ENCODE results near the gene LCN15. TPM values are rescaled to one million over a fixed set of nuclear protein-coding genes. Genes with fewer than 3 reads are reported as not detected.
"Not testable (repeated sequence)": the region's sequence is repeated elsewhere in the genome, so short reads cannot be mapped to it uniquely, and the experiment has no call there.

Gene LCN15
- total RNA-seq, 4 donors from 2014 or later = not detected

DNA sequence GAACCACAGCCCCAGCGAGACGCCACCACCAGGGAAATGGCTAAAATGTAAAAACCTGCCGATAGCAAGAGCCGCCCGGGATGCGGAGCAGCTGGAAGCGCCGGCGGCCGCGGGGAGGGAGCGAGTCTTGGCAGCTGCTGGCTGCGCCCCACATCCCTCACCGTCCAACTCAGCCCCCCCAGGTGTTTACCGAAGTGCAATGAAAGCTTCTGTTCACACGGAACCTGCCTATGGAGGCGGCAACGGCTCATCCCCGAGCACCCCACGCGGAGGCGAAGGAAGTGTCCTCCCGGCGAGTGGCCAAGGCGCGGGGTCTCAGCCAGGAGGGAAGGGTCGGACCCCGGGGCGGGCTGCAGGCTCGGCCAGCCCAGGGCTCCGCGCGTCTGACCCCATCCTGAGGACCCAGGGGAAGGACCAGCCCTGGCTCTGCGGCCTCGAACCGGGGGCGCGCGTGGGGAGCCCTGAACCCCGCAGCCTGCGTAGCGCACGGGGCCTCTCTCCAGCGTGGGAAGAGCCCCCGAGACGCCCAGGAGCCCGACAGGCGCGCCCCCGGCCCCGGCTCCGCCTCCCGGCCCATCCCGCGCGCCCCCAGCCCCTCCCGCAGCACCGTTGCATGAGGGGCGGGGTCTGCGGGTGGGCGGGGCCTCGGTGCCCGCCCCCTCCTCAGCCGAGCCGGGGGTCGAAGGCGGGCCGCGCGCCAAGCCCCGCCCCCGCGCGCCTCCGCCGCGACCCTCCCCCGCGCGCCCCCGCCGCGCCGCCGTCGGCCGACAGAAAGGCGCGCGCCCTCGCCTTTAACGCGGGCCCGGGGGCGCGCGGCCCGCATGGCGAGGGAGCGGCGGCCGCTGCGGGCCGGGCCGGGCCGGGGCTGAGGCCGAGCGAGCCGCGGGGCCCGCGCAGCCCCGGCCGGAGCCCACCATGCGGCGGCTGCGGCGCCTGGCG, 52.3 kb downstream of the LCN15 start, which contains the start of gene DIPK1B:
Gene DIPK1B (plus strand): TSS at position 822 of the 939 bp plus-strand sequence. CDS start 94 bp downstream, at position 916.
- peaks cover 0 to 39% (median 6%) of the 10 kb centered on the region in 4 donors for H3K4me1 ChIP-seq
- H3K9me3 ChIP-seq = no peaks in the 10 kb centered on the region
- no peaks in the 10 kb centered on the region for H3K36me3 ChIP-seq
- TF ChIP-seq POLR2A (IDR thresholded peaks at IDR 0.05) (no peak), EP300 (IDR thresholded peaks at IDR 0.05) (no peak)
- TF ChIP-seq, protein P1, sequence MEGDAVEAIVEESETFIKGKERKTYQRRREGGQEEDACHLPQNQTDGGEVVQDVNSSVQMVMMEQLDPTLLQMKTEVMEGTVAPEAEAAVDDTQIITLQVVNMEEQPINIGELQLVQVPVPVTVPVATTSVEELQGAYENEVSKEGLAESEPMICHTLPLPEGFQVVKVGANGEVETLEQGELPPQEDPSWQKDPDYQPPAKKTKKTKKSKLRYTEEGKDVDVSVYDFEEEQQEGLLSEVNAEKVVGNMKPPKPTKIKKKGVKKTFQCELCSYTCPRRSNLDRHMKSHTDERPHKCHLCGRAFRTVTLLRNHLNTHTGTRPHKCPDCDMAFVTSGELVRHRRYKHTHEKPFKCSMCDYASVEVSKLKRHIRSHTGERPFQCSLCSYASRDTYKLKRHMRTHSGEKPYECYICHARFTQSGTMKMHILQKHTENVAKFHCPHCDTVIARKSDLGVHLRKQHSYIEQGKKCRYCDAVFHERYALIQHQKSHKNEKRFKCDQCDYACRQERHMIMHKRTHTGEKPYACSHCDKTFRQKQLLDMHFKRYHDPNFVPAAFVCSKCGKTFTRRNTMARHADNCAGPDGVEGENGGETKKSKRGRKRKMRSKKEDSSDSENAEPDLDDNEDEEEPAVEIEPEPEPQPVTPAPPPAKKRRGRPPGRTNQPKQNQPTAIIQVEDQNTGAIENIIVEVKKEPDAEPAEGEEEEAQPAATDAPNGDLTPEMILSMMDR (IDR thresholded peaks at IDR 0.05) = no peak
- WGBS, 2 donors = 5% methylated on average over 30 to 46 of the region's 119 CpGs
- H3K27me3 ChIP-seq = peaks cover 0 to 59% of the 10 kb centered on the region in 2 donors
- no peak for DNase-seq (ENCODE audit: low spot score in 2 of 2)
- H3K4me3 ChIP-seq = peak within 1 kb of the TSS; percentile 18 to 59 (median 22)
- H3K27ac ChIP-seq = peak within 1 kb of the TSS in 1 of 4 donors; percentile 67

DNA sequence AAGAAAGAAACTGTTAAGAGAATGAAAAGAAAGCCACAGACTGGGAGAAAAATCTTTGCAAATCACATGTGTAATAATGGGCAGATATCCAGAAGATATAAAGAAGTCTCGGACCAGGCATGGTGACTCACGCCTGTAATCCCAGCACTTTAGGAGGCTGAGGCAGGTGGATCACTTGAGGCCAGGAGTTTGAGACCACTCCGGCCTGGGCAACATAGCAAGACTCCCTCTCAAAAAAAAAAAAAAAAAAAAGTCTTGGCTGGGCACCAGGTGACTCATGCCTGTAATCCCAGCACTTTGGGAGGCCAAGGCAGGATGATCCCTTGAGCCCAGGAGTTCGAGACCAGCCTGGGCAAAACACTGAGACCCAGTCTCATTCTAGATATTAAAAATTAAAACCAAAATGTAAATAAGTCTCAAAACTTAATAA, 53.1 kb downstream of the LCN15 start:
- not testable (repeated sequence) for H3K9me3 ChIP-seq; H3K4me3 ChIP-seq; H3K27ac ChIP-seq; H3K36me3 ChIP-seq; DNase-seq (ENCODE audit: low spot score in 2 of 2)
- WGBS, 2 donors = 34 to 37% methylated on average over 4 of the region's 4 CpGs
- Histone ChIP-seq H3K4me1 (peaks cover 0 to 39% (median 6%) of the 10 kb centered on the region in 4 donors), H3K27me3 (peaks cover 0 to 62% of the 10 kb centered on the region in 2 donors)

DNA sequence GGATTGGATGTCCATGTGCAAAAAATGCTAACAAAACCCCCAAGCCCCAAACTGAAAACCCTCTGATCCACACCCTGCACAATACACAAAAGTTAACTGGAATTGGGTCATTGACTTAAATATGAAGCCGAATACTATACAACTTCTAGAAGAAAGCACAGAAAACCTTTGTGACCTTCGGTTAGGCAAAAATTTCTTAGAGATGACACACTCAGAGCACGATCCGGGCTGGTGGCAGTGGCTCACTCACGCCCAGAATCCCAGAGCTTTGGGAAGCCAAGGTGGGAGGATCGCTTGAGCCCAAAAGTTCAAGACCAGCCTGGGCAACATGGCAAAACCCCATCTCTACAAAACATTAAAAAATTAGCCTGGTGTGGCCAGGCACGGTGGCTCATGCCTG, 53.8 kb downstream of the LCN15 start:
- Histone ChIP-seq H3K9me3 (no peaks in the 10 kb centered on the region), H3K4me1 (peaks cover 0 to 39% (median 6%) of the 10 kb centered on the region in 4 donors), H3K36me3 (no peaks in the 10 kb centered on the region), H3K27ac (no peak overlapping the region), H3K4me3 (no peak overlapping the region), H3K27me3 (peaks cover 0 to 61% of the 10 kb centered on the region in 2 donors)
- WGBS, 2 donors = 68 to 70% methylated on average over 7 of the region's 7 CpGs
- no peak for DNase-seq (ENCODE audit: low spot score in 2 of 2)
- TF ChIP-seq, protein P1 (IDR thresholded peaks at IDR 0.05) = no peak
- TF ChIP-seq EP300 (IDR thresholded peaks at IDR 0.05) (no peak), POLR2A (IDR thresholded peaks at IDR 0.05) (no peak)

Small RNA genes lying within 50 kb of the gene (small RNA-seq; reads per million reads assigned to genes)
- gene AL355987.2 (not detected), gene ATP6V1G1P3 (not detected), gene MIR6722 (not detected)

Other genes with a start within 250 kb of the LCN15 start
- 10 to 100 TPM; 29.3 to 65.4 (median 41.5) TPM for gene NOTCH1, start 218.5 kb downstream of the LCN15 start, total RNA-seq
- 100 to 1,000 TPM in 3 of 4 donors, 10 to 100 TPM in 1; 95.2 to 229 (median 179) TPM for gene EGFL7, start 101.6 kb downstream of the LCN15 start, total RNA-seq
- 100 to 1,000 TPM in 3 of 4 donors, 10 to 100 TPM in 1; 79.6 to 292 (median 151) TPM for gene AGPAT2, start 77.1 kb downstream of the LCN15 start, total RNA-seq
- 10 to 100 TPM in 2 of 4 donors, 1 to 10 TPM in 2; 5.4 to 37.9 (median 15.8) TPM for gene DIPK1B, start 51.9 kb downstream of the LCN15 start, total RNA-seq
- gene LCN10, start 21.6 kb downstream of the LCN15 start, total RNA-seq = 10 to 100 TPM in 2 of 4 donors, 1 to 10 TPM in 2; 7.6 to 47.5 (median 17.4) TPM
- 10 to 100 TPM; 14.2 to 70.0 (median 42.9) TPM for gene LCN6, start 16.0 kb downstream of the LCN15 start, total RNA-seq
- under 1 TPM in 1 of 4 donors, not detected in 3; 0.39 TPM for gene LCN8, start 6.3 kb downstream of the LCN15 start, total RNA-seq
- gene TMEM141, start 26.8 kb upstream of the LCN15 start, total RNA-seq = 10 to 100 TPM; 60.7 to 70.8 (median 66.9) TPM
- gene CCDC183, start 31.8 kb upstream of the LCN15 start, total RNA-seq = 1 to 10 TPM; 1.5 to 5.1 (median 4.1) TPM
- gene RABL6, start 43.4 kb upstream of the LCN15 start, total RNA-seq = 10 to 100 TPM; 63.0 to 74.5 (median 71.3) TPM
- gene AJM1, start 78.0 kb upstream of the LCN15 start, total RNA-seq = 1 to 10 TPM; 2.0 to 3.9 (median 3.7) TPM
- 10 to 100 TPM; 42.6 to 71.0 (median 66.7) TPM for gene PHPT1, start 84.9 kb upstream of the LCN15 start, total RNA-seq
- gene MAMDC4, start 87.8 kb upstream of the LCN15 start, total RNA-seq = 1 to 10 TPM; 1.5 to 8.1 (median 4.4) TPM
- 100 to 1,000 TPM; 251 to 337 (median 266) TPM for gene EDF1, start 101.8 kb upstream of the LCN15 start, total RNA-seq
- gene TRAF2, start 122.0 kb upstream of the LCN15 start, total RNA-seq = 10 to 100 TPM in 3 of 4 donors, 1 to 10 TPM in 1; 5.0 to 10.8 (median 10.6) TPM
- 100 to 1,000 TPM; 138 to 227 (median 193) TPM for gene FBXW5, start 180.2 kb upstream of the LCN15 start, total RNA-seq
- gene C8G, start 180.7 kb upstream of the LCN15 start, total RNA-seq = 1 to 10 TPM in 2 of 4 donors, not detected in 2; 3.3 to 5.1 TPM
- 10 to 100 TPM in 2 of 4 donors, 1 to 10 TPM in 2; 2.4 to 16.8 (median 7.8) TPM for gene LCN12, start 187.8 kb upstream of the LCN15 start, total RNA-seq
- 1,000 to 10,000 TPM; 1,059 to 8,972 (median 6,550) TPM for gene PTGDS, start 213.0 kb upstream of the LCN15 start, total RNA-seq
- gene LCNL1, start 218.5 kb upstream of the LCN15 start, total RNA-seq = 10 to 100 TPM; 14.7 to 86.3 (median 64.3) TPM
- 100 to 1,000 TPM in 1 of 4 donors, 10 to 100 TPM in 3; 65.7 to 142 (median 68.9) TPM for gene PAXX, start 227.9 kb upstream of the LCN15 start, total RNA-seq
- gene CLIC3, start 232.1 kb upstream of the LCN15 start, total RNA-seq = 100 to 1,000 TPM in 1 of 4 donors, 10 to 100 TPM in 2, 1 to 10 TPM in 1; 1.2 to 120 (median 38.0) TPM

Measured in tibial nerve (tissue), 4 donors.